MV-4-11 (cell line): ENCODE measurements around the gene PTGDS.

ENCODE experiments used
- DNase-seq: peaks from one replicate; lab custom pipeline; 2025; lab: John Stamatoyannopoulos, UW

PTGDS gene

DNA sequence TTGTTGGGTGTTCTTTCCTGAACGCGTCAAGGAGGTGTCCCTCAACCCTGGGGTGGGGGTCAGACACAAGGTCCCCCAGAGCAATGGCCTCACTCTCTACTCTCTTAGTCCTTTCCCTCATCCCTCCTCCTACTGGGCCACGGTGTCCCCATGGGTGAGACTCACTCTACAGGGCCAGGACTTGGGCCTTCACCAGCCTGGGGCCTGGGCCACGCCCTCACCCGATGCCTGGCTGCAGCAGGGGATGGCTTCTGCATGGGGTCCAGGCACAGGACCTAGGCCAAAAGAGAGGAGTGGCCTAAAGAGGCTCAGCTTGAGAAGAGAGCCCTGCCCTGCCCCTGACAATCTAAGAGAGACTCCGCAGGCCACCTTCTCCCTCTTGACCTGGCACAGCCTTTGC, 19.4 kb upstream of the PTGDS start:
- no peak for DNase-seq

DNA sequence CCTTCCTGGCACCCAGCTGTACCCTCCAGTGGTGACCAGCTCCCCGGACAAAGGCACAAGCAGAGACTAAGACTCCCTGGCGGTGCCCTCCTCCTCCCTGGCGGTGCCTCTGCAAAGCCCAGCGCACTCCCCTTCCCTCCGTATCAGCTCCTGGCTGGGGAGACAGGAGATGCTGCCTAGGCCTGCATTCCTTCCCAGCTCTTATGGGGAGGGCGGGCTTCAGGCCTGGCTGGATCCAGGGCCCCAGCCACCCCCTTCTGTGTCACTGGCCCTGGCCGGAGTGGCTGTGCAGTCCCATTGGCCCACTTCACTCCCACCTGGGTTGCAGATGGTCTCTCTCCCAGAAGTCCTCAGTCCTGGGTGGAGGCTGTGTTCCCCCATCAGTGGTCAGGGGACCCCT, 18.8 kb upstream of the PTGDS start:
- DNase-seq = no peak

DNA sequence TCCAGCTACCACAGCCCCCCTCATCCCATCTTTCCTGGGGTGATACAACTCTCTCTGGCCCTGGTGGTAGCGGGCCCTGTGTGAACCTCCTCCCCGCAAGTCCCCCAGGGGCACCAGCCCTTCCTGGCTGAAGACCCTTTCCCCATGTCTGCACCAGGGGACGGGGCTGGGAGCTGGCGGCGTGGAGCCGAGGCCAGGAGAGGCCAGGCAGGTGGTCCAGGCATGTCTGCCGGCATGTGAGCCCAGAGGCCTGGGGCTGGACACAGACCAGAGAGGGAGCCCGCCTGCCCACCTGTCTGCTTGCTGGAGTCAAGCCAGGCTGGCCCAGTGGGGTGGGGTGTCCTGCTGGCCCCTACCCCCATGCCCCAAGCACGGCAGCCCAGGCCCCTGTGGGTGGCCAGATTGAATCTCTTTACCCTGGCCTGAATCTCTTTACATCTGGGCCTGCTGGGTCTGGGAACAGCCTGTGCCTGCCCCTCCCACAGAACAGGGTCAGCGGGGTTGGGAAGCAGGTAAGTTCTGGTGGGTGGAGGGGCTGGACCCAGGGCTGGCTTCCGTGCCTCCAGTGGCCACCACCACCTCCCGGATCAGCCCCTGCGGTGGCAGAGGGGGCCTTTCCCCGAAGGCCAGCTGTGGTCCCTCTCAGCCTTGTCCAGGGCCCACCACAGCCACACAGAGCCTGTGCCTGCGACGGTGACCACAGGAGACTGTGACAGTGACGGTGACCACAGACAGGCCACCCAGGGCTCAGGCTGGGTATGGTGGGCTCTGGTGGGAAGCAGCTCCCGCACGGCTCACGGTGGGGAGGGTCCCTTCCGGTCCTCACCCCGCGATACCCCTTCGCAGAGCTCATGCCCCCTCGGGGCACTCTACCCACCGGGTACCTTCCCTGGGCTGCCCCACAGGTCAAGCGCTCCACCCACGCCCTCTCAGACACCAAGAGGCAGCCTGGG, 18.1 kb upstream of the PTGDS start:
- DNase-seq = no peak

DNA sequence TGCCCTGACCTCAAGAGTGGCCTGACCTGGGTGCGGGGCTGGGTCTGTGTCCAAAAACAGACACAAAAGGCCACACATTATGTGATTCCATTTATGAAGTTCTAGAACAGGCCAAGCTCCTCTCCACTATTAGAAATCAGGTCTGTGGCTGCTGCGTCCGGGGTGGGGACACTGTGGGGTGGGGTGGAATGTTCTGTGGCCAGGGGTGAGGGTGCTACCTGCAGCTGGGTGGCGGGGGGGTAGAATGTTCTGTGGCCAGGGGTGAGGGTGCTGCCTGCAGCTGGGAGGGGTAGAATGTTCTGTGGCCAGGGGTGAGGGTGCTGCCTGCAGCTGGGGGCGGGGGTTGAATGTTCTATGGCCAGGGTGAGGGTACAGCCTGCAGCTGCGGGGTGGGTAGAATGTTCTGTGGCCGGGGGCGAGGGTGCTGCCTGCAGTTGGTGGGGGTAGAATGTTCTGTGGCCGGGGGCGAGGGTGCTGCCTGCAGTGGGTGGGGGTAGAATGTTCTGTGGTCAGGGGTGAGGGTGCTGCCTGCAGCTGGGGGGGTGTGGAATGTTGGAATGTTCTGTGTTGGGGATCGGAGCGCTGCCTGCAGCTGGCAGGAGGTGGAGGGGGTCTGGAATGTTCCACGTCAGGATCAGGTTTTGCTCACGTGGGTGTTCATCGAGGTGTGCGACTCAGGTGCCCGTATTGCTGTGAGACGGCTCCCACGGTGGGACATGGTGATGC, 16.9 kb upstream of the PTGDS start:
- DNase-seq = no peak

DNA sequence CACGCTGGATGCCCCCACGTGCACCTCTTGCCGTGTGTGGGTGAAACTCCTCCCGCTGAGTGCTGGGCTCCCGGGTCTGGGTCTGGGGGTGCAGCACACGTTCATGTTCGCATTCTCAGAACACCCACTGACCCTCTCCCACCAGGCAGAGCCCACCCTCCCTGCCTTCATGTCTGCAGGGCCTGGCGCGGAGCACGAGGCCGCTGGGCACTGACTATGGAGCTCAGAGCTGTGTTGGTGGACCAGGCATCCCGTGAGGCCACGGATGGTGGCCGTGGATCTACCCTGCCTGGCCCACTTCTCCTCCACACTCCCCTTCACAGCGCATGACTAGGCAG, 16.4 kb upstream of the PTGDS start:
- DNase-seq = no peak

DNA sequence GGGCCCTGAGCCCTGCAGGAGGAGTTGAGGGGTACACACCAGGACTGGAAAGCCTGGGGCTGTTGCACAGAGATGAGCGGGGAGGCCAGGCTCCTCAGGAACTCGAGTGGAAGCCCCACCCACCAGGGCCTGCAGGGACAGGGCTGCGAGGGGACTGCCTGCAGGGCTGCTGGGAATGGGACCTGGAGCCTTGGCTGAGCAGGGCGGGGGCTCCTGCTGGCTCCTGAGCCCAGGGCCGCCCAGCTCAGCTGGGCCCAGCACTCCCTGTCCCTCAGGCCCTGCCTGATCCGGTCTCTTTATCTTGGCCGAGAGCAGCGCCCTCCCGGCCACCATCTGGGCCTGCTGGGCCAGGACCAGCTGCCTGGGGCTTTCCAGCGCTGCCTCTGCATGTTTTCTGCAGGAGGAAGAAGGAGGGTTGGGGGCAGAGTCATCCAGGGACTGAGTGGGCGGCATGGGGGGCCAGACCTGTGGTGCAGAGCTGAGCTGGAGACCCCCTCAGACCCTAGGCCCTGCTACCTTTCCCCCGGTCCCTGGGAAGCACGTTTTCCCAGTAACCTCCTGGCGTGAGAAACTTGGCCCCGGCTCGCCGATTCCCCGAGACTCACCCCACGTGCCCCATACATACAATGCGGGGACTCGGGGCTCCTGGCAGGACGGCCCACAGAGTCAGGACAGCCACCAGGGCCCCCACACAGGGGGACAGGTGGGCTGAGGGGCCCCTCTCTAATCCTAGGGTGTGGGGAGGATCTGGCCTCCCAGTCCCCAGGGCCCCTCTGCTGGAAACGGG, 15.8 kb upstream of the PTGDS start:
- DNase-seq = no peak

DNA sequence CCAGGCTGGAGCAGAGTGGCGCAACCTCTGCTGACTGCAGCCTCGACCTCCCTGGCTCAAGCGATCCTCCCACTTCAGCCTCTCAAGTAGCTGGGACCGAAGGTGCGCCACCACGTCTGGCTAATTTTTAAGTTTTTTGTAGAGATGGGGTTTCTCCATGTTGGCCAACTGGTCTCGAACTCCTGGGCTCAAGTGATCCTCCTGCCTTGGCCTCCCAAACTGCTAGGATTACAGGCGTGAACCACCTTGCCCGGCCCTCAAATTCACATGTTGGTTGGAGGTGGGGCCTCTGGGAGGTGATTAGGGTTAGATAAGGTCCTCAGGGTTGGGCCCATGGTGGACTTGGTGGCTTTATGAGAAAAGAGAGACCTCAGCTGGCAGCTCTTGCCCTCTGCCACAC, 15.1 kb upstream of the PTGDS start:
- no peak for DNase-seq

DNA sequence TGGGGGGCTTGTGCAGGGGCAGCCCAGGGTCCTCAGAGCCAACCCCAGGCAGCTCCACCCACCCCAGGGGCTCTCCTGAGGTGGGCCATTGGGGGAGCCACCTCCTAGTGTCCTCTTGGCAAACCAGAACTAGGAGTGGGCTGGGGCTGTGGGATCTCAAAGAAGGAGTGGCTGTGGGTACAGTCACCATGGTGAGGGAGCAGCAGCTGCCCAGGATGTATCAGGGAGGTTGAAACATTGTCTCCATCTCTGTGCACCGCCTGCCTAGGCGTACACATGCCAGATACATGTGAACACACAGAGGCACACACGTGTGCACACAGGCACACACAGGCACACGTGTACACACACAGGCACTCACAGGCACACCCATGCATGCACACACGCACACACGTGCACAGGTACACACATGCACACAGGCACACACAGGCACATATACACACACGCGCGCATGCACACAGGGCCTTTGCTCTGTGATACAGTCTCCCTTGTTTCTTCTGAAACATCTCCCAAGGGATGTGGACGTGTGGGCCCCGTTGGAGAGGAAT, 14.5 kb upstream of the PTGDS start:
- no peak for DNase-seq

DNA sequence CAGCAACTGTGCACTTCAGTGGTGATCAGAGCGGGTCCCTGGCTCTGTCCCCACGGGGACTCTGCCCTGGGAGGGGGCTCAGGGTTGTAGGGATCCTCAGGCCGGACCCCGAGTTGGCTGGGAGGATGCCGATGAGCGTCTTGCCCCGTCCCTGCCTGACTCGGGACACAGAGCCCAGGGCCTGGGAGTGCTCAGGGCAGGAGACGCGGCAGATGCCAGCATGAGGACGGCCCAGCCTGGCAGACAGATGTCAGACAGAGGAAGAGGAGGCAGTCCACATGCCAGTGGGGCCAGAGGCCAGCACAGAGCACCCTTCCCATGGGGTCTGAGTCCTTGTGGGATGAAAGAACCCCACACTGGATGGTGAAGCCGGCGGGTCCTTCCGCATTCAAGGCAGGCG, 14.0 kb upstream of the PTGDS start:
- no peak for DNase-seq

DNA sequence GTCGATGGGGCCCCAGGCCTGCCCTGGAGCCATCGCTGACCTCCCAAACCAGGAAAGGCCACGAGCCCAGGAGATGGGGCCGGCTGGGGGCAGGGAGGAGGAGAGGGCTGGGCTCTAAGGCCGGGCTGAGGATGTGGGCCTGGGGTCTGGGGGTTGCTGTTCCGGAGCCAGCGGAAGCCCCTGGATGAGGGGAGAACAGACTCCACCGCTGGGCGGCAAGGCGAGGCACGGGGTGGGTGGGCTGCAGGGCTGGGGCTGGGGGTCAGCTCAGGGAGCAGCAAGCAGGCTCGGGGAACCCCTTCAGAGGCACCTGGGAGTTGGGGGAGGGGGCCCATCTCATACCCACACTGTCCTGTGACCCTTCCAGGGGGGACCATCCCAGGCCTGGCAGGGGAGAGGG, 13.6 kb upstream of the PTGDS start:
- no peak for DNase-seq

DNA sequence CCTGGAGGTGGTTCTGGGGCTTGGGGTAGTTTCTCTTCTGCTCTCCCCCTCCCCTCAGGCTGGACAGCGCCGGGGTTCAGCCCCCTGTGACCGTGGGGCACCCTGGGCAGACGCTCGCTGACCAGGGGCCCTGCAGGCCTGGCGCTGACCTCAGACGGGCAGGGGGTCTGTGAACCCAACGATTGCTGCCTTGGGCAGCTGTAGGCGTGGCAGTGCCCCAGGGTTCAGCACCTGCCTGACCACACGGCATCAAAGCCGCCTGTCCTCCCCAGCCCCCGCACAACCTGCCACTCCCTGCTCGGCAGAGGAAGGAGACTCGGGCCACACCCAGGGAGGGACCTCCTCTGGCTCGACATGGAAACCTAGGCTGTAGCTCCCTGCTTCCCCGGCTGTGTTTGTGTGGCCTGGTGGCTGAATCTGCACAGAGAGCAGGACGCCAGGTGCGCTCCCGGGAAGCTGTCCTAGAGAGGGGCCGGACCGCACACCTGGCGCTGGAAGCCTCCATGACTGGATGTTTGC, 13.1 kb upstream of the PTGDS start:
- DNase-seq = no peak

DNA sequence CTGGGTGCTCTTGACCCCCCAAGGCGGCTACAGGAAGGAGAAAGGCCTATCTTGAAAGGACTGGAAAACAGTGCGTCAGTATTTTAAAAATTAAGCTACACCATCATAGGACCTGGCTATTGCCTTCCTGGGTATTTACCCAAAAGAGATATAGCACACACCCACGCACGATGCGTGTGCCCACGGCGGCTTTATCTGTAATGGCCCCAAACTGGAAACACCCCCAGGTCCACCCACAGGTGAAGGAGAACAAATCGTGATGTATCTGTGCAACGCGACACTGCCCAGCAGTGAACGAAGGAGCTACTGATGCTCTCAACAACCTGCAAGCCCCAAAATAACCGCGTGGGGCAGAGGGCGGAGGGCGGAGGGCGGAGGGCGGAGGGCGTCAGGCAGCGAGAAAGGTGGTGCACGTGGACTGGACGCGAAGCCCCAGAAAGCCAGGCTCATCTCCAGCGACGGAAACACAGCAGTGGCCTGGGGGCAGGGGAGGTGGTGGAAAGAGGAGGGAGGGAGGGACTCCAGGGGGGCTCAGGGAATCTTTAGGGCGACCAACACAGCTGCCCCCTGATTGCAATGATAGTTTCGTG, 12.4 kb upstream of the PTGDS start:
- DNase-seq = no peak

DNA sequence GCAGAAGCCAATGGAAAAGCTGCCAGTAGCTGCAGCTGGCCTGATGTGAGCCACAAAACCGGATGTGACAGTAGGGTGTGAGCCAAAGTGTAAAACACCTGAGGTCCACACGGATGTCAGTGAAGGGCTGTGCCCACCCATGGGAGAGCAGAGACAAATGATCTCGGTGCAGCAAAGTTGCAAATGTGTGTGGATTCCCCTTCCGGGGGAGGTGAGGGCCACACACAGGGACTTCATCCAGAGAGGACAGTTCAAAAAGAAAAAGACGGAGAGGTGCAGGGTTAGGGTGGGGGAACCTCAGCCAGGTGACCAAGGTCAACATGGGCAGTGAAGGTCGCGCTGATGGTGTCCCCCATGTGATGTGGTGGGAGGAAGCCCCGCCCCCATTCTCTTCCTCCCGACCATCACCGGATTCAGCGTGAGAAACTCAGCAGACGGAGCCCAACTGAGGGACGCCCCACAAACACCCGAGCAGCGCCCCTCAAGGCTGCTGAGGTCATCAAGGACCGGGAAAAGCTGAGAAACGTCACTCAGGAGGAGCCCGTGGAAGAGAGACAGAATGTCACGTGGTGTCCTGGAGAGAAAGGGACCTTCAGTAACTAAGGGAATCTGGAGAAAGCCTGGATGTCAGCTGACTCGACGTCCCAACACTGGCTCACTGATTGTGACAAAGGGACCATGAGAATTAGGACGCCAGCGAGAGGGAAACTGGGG, 11.4 kb upstream of the PTGDS start:
- DNase-seq = no peak

DNA sequence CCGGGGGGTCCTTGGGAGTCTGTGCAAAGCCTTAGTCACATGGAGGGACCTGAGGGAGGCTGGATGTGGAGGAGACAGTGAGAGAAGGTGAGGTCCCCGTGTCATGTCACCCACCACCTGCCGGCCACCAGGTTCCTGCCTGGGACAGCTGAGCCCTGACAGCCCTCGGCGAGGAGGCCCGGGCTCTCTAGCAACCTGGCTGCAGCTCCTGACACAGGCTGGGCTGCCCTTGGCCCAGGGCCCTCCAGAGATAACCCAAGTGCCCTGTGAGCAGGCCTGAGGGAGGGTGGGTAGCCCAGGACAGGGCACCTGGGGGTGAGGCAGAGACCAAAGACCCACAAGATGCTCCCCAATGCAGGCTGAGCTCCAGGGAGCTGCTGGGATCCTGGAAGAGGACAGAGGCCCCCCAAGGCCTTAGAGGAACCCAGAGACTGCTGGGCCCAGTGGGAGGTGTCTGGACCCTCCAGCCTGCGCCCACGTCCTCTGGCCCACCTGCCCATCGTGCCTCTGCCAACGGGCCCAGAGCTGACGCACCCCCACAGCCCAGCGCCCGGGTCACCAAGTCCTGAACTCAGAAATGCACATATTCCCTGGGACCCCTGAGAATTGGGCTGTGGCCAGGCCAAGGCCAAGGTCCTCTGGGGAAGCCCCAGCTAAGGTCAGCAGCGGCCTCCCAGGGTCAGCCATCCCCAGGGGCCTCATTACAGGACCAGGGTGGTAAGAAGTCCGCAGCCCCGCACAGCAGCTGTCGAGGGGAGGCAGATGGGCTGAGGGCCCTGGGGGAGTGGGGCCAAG, 8.8 kb upstream of the PTGDS start:
- DNase-seq = no peak

DNA sequence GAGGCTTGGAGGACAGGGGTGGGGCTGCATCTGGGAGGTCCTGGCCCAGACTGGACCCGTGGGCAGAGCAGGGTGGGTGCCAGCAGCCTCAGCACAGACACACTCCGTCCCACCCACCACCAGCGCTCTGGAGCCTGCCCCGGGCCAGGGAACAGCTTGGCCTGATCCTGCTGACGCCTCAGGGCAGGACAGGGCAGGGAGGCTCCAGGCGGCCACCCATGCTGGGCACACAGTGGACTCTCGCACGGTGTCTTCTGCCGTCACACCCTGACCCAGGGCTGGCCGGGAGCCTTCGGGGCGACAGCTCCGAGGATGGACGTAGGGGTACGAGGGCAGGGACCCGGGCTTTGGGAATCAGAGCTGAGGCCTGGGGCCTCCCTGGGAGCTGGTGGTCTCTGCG, 8.2 kb upstream of the PTGDS start:
- DNase-seq = no peak

DNA sequence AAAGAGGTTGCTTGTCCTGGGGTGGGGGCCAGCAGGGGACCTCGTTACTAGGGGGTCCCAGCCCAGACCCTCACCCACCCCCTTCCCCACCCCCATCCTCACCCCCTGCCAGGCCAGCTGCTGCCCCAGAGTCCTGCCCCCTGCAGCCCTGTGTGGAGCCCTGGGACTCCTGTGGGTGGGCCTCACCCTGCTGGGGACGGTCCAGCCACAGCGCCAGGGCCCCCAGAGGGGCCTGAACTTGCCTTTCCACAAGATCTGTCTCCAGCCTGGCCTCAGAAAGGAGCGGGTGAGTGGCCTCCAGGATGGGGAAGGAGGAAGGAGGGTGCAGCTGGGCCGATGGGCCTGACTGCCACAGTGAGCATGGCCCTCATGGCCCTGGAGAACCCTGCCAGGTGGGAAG, 7.5 kb upstream of the PTGDS start:
- DNase-seq = no peak

DNA sequence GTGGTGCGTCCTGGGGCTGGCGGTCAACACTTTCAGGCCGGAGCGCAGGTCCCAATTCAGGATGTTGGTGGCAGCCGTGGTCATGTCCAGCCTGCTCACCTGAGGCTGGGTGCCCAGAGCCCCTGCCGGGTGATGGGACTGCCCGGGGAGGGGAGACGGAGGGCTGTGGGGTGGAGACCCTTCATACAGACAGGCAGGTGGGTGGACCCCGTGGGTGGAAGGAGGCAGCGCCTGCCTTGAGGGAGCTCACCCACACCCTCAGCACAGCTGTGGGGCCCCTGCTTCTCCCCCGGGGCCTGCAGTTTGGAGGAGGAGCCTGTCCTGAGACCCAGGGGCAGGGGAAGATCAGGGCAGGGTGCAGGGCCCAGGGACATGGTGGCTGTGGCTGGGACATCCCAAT, 6.9 kb upstream of the PTGDS start:
- no peak for DNase-seq

DNA sequence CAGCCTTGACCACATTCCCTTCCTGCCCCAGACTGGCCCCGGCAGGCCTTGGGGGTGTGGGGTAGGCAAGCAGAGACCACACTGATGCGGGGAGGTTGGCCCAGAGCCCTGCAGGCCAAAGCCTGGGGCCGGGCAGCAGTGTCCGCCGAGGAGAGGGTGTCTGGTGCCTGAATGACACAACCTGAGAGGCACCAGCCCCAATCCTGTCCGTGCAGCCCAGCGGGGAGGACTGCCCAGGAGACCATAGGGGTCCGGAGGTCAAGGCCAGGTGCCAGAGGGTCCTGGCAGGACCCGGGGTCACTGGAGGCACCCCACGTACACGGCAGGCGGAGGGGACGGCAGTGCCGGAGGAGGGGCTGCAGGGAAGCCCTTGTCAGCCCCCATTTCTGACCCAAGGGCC, 5.6 kb upstream of the PTGDS start:
- DNase-seq = no peak

DNA sequence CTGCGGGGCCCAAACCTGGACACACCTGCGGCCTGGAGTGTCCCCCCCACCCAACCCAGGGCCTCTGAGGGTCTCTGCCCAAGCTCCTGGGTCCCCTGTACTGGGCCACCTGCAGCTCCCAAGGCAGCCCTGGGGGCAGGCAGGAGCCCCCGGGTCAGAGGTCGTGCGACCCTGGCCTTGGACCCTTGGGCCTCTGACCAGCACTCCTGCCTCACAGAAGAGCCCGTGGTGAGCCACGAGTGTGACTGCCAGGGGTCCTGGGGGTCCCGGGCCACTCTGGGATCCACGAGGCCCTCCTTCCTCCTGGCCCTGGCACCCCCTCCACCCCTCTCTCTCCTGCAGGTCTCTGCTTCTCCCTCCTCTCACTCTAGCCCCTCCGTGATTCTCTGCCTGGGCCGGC, 5.0 kb upstream of the PTGDS start:
- no peak for DNase-seq

DNA sequence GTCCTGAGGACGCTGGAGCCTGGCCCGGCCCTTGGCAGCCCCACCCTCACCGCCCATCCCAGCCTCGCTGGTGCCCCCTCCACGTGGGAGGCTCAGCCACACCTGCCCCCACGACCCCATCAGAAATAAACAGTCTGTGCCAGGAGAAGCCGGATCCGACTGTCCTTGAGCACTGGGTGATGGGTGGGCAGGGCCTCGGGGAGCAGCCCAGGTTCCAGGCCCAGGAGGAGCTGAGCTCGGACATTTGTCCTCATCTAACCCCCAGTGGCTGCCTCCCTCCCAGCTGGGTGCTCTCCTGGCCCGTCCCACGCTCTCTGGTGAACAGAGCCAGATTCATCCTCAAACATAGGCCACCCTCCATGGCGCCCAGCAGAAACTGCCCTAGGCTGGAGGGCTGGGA, 4.6 kb upstream of the PTGDS start:
- DNase-seq = no peak
